ENCODE data around the gene ETV6.

Gene ETV6

DNA sequence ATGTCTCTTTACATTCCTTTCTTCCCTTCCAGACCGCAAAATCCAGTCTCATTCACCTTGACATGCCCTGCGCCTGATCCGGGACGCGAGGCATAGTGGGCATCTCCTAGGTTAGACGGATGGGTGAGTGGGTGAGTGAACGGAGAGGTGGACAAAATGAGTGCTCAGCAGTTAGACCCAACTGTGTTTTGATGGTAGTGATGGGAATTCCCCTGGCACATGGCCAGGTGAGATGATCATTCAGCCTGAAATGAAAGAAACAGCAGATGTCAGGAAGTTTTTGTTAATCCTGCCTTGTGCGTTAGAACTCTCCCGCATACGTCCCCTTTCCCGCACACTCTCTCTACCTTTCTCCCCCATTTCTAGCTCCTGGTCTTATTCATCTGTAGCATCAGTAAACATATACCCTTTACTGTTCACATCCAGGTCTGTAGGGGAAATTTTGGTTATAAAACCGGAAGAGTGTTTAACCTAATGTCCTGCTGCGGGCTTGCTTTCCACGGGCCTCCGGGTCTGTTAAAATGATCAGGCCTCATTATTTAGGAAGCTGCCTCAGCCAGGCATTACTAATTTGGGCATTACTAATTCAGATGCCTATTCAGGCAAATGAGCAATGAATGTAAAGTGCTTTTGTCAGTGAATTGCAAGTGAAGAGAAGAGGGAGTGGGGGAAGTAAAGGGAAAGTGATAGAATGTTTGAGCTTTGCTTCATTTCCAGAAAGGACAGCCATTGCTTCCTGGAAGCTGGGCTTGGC is 172.8 kb downstream of the ETV6 start:
- Histone ChIP-seq H3K4me3 (ENCODE audit: low read length) (peak overlapping the region; percentile 17), H3K9me3 (replicated peaks; ENCODE audit: low read length) (no peaks in the 10 kb centered on the region), H3K9ac (ENCODE audit: low read depth, low read length) (peak overlapping the region; percentile 12), H3K27me3 (ENCODE audit: control insufficient read depth, insufficient read depth, low read length) (no peaks in the 10 kb centered on the region), H3K4me2 (ENCODE audit: low read length) (peak overlapping the region; percentile 51), H3K4me1 (ENCODE audit: control insufficient read depth, insufficient read depth, low read length) (peaks cover 18% of the 10 kb centered on the region), H3K36me3 (ENCODE audit: insufficient read depth, low read length) (no peaks in the 10 kb centered on the region)

DNA sequence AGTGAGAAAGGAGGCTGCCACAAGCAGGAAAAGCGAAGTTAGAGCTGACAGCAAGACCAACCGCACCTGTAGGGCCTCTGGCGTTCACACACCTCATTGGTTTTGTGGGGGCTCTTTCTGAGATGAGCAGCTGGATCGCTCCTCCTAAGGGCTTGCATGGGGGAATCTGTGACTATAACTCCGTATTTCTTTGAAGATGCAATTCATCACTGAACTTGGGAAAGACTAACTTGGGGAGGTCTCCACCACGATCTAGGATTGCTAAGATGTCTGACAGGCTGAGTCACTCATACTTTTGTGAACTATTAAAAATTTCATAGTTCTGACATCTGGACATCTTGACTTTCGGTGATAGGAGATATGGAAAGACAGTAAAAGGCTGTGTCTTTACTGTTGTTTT is 173.6 kb downstream of the ETV6 start:
- Histone ChIP-seq H3K9me3 (replicated peaks; ENCODE audit: low read length) (no peaks in the 10 kb centered on the region), H3K4me1 (ENCODE audit: control insufficient read depth, insufficient read depth, low read length) (peaks cover 18% of the 10 kb centered on the region), H3K4me3 (ENCODE audit: low read length) (peak overlapping the region; percentile 17), H3K4me2 (ENCODE audit: low read length) (peak overlapping the region; percentile 51), H3K9ac (ENCODE audit: low read depth, low read length) (peak overlapping the region; percentile 12), H3K27me3 (ENCODE audit: control insufficient read depth, insufficient read depth, low read length) (no peaks in the 10 kb centered on the region), H3K36me3 (ENCODE audit: insufficient read depth, low read length) (no peaks in the 10 kb centered on the region)

DNA sequence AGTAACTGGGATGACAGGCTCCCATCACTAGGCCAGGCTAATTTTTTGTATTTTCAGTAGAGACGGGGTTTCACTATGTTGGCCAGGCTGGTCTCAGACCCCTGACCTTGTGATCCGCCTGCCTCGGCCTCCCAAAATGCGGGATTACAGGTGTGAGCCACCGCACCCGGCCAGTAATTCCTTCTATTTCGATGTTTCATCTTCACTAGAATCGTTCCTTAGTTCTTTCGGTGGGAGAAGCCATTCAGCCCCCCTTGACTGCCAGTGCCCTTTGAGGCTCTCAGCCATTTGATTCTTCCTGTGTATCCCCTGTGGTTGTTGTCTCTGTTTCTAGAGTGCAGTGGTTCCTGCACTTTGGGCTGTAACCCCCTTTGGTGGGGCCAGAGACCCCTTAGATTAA is 174.1 kb downstream of the ETV6 start:
- Histone ChIP-seq H3K9ac (ENCODE audit: low read depth, low read length) (no peak overlapping the region), H3K36me3 (ENCODE audit: insufficient read depth, low read length) (no peaks in the 10 kb centered on the region), H3K27me3 (ENCODE audit: control insufficient read depth, insufficient read depth, low read length) (no peaks in the 10 kb centered on the region), H3K4me2 (ENCODE audit: low read length) (peak overlapping the region; percentile 6), H3K4me3 (ENCODE audit: low read length) (no peak overlapping the region), H3K9me3 (replicated peaks; ENCODE audit: low read length) (no peaks in the 10 kb centered on the region), H3K4me1 (ENCODE audit: control insufficient read depth, insufficient read depth, low read length) (peaks cover 18% of the 10 kb centered on the region)

DNA sequence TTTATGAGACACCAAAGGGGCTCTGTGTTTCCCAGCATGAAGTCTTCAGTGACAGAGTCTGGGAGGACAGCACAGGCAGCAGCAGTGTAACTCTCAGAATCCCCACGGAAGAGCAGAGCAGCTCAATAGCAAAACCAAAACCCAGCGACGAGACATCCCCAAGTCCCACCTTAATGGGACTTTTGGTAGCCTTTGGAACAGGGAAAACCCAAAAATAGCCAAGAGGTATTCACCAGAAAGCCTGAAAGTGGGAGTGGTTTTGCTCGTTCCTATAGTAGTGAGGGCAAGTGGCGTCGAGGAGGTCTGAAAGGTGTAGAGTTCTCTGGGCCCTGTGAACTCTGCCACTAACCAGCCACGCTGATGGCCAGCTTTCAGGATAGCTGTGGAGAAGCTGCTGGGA is 174.6 kb downstream of the ETV6 start:
- Histone ChIP-seq H3K27me3 (ENCODE audit: control insufficient read depth, insufficient read depth, low read length) (no peaks in the 10 kb centered on the region), H3K9ac (ENCODE audit: low read depth, low read length) (no peak overlapping the region), H3K4me3 (ENCODE audit: low read length) (no peak overlapping the region), H3K4me2 (ENCODE audit: low read length) (no peak overlapping the region), H3K36me3 (ENCODE audit: insufficient read depth, low read length) (no peaks in the 10 kb centered on the region), H3K4me1 (ENCODE audit: control insufficient read depth, insufficient read depth, low read length) (peaks cover 18% of the 10 kb centered on the region), H3K9me3 (replicated peaks; ENCODE audit: low read length) (no peaks in the 10 kb centered on the region)

DNA sequence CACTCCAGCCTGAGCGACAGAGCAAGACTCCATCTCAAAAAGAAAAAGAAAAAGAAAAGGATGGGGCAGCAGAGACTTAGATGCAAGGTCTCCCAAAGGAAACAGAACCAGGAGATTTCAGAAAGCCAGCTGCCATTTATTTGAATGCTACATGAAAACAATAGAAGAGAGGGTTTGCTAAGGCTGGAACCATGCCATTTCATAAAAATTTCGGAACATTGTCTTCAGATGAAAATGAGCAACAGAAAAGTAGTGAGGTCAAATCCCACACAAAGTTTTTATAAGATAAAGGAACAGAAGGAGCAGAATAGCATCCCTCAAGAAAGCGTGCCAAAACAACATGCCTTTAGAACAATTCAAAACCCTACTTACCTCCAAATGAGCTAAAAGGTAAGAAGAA is 175.3 kb downstream of the ETV6 start:
- no peaks in the 10 kb centered on the region for H3K27me3 ChIP-seq (ENCODE audit: control insufficient read depth, insufficient read depth, low read length)
- H3K9me3 ChIP-seq (replicated peaks; ENCODE audit: low read length), result no peaks in the 10 kb centered on the region
- no peaks in the 10 kb centered on the region for H3K36me3 ChIP-seq (ENCODE audit: insufficient read depth, low read length)
- peaks cover 18% of the 10 kb centered on the region for H3K4me1 ChIP-seq (ENCODE audit: control insufficient read depth, insufficient read depth, low read length)
- no peak overlapping the region for H3K9ac ChIP-seq (ENCODE audit: low read depth, low read length)
- no peak overlapping the region for H3K4me3 ChIP-seq (ENCODE audit: low read length)
- H3K4me2 ChIP-seq (ENCODE audit: low read length), result no peak overlapping the region

DNA sequence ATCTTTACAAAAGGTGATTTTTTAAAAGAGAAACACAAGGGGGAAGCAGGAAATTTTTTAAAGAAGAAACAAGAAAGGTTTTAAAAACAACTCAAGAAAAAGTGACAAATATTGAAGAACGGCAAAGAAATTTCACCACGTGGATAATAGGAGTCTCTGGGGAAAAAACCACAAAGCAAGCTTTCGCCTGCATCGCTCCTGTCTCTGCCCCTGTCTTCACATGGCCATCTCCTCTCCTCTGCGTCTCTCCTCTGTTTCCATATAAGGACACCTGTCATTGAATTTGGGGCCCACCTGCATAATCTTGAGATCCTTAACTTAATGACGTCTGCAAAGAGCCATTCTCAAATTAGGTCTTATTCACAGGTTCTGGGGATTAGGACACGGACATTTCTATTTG is 175.8 kb downstream of the ETV6 start:
- Histone ChIP-seq H3K27me3 (ENCODE audit: control insufficient read depth, insufficient read depth, low read length) (no peaks in the 10 kb centered on the region), H3K9me3 (replicated peaks; ENCODE audit: low read length) (no peaks in the 10 kb centered on the region), H3K4me1 (ENCODE audit: control insufficient read depth, insufficient read depth, low read length) (peaks cover 18% of the 10 kb centered on the region), H3K4me3 (ENCODE audit: low read length) (no peak overlapping the region), H3K4me2 (ENCODE audit: low read length) (no peak overlapping the region), H3K9ac (ENCODE audit: low read depth, low read length) (no peak overlapping the region), H3K36me3 (ENCODE audit: insufficient read depth, low read length) (no peaks in the 10 kb centered on the region)

DNA sequence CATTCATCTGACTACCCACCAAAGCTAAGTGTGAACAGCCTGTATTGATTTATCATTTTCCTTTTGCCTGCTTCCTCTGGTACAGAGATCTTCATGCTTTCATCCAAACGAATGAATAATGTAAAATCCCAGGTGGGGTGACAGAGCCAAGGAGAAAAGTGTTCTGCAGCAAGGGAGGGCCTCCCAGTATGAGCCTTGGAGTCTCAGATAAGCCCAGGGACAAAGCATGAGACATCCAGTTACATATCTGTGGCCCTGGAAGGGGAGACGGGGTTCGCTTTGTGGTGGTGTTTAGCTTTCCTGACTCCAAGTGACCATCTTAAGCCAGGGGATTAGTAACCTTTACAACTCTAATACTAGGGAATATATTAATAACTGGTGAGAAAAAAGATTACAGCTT is 177.1 kb downstream of the ETV6 start:
- no peak overlapping the region for H3K4me2 ChIP-seq (ENCODE audit: low read length)
- H3K9me3 ChIP-seq (replicated peaks; ENCODE audit: low read length), result no peaks in the 10 kb centered on the region
- H3K27me3 ChIP-seq (ENCODE audit: control insufficient read depth, insufficient read depth, low read length), result no peaks in the 10 kb centered on the region
- no peak overlapping the region for H3K4me3 ChIP-seq (ENCODE audit: low read length)
- H3K9ac ChIP-seq (ENCODE audit: low read depth, low read length), result no peak overlapping the region
- H3K36me3 ChIP-seq (ENCODE audit: insufficient read depth, low read length), result no peaks in the 10 kb centered on the region
- peaks cover 18% of the 10 kb centered on the region for H3K4me1 ChIP-seq (ENCODE audit: control insufficient read depth, insufficient read depth, low read length)

DNA sequence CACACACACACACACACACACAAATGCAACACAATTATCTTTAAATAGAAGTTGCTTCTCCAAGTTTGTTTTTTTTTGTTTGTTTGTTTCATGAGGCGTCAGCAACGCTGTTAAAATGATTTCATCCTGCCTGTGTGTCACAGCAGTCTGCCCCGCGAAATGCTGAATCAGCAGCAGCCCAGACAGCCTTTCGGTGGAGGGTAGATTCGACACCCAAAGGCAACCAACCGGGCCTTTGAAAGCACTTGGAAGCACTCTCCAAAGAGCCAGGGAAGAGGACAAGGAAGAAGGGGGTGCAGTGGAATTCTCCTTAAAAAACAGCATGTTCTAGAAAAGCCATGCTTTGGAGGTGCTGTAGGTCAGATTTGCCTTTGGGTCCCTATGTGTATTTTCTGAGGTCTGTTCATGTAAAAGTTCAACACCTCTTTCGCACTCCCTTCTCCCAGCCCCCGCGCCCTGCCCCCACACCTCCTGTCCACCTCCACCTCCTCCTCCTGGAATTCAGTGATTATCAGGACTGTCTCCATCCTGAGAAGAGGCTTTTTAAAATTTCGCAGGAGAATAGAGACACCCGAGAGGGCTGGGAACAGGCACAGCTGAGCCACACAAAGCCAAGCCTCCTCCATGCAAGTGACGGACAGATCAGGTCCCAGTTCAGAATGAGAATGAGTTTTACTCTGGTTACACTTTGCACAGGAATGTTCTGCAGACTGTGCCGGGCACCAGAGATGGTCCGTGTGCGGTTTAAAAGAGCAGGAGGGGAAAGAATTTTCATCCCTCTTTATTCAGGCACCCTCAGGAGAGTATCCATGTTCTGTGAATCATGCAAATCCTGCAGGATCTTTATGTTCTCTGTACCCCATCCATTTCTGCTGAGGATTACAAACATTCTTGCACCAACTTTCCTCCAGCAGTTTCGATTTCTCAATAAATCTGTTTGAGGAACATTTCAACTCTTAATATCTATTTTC is 177.9 kb downstream of the ETV6 start:
- Histone ChIP-seq H3K4me3 (ENCODE audit: low read length) (no peak overlapping the region), H3K9ac (ENCODE audit: low read depth, low read length) (no peak overlapping the region), H3K36me3 (ENCODE audit: insufficient read depth, low read length) (no peaks in the 10 kb centered on the region), H3K4me2 (ENCODE audit: low read length) (no peak overlapping the region), H3K27me3 (ENCODE audit: control insufficient read depth, insufficient read depth, low read length) (no peaks in the 10 kb centered on the region), H3K4me1 (ENCODE audit: control insufficient read depth, insufficient read depth, low read length) (peaks cover 12% of the 10 kb centered on the region), H3K9me3 (replicated peaks; ENCODE audit: low read length) (no peaks in the 10 kb centered on the region)

DNA sequence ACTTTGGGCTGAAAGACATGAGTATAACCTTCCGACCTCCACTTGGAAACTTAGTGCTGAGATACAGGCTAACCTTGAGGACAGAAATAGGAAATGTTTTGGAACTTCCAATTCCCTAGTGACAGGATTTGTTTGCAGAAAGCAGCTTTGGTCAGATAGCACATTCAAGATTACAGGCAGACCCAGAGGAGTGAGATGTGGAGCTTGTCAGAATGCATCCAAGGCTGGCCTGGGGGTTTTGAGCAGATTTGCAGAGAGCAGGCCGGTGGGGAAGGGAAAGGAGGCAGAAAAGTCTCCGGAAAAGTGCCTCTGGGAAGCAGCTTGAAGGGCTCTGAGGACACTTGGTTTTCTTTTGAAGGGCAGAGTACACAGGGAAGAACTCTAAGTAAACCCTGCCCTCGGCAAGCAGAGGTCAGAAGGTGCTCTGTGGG is 180.3 kb downstream of the ETV6 start:
- no peak overlapping the region for H3K4me3 ChIP-seq (ENCODE audit: low read length)
- no peaks in the 10 kb centered on the region for H3K27me3 ChIP-seq (ENCODE audit: control insufficient read depth, insufficient read depth, low read length)
- no peaks in the 10 kb centered on the region for H3K36me3 ChIP-seq (ENCODE audit: insufficient read depth, low read length)
- H3K9me3 ChIP-seq (replicated peaks; ENCODE audit: low read length), result no peaks in the 10 kb centered on the region
- H3K4me2 ChIP-seq (ENCODE audit: low read length), result no peak overlapping the region
- H3K4me1 ChIP-seq (ENCODE audit: control insufficient read depth, insufficient read depth, low read length), result peaks cover 11% of the 10 kb centered on the region
- no peak overlapping the region for H3K9ac ChIP-seq (ENCODE audit: low read depth, low read length)

DNA sequence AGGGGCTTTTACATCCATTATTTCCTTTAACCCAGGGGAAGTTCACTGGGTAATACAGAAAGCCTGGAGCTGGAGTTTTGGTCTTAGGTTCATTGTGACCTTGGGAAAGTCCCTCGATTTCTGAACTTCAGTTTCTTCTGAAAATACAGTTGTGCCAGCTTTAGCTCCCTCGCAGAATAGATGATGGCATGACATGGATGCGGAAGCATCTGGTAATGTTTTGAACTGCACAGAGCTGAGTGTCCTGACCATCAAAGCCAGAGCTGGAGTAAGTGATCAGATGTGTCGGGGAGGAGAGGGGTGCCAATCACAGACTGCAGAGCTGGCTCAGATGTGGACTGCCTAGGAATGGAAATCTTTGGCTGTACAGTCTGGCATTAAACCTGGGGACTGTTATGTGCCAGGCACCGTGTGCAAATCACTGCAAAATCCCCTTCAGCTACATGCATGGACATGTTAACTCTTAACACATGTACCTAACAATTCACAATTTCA is 180.9 kb downstream of the ETV6 start:
- Histone ChIP-seq H3K4me1 (ENCODE audit: control insufficient read depth, insufficient read depth, low read length) (peaks cover 15% of the 10 kb centered on the region), H3K4me3 (ENCODE audit: low read length) (no peak overlapping the region), H3K36me3 (ENCODE audit: insufficient read depth, low read length) (no peaks in the 10 kb centered on the region), H3K9ac (ENCODE audit: low read depth, low read length) (no peak overlapping the region), H3K4me2 (ENCODE audit: low read length) (no peak overlapping the region), H3K9me3 (replicated peaks; ENCODE audit: low read length) (no peaks in the 10 kb centered on the region), H3K27me3 (ENCODE audit: control insufficient read depth, insufficient read depth, low read length) (no peaks in the 10 kb centered on the region)

DNA sequence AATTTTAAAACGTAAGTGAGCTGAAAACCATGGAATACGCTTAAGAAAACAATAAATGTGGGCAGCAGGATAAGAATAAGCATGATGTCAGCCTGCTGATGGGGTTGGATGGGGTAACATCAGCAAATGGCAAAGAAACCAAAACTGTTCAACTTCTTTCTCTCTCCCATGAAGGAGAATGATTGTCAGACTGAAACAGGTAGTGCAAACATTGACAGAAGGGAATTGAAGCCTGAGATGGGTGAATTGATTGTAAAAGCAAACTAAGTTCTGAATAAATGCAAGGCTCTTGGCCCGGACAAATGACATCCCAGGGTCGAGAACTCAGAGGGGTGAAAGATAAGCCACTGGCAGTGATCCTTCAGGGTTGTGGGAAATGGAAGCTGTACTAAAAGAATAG is 182.6 kb downstream of the ETV6 start:
- H3K9me3 ChIP-seq (replicated peaks; ENCODE audit: low read length), result no peaks in the 10 kb centered on the region
- no peak overlapping the region for H3K4me2 ChIP-seq (ENCODE audit: low read length)
- H3K27me3 ChIP-seq (ENCODE audit: control insufficient read depth, insufficient read depth, low read length), result no peaks in the 10 kb centered on the region
- peaks cover 15% of the 10 kb centered on the region for H3K4me1 ChIP-seq (ENCODE audit: control insufficient read depth, insufficient read depth, low read length)
- H3K4me3 ChIP-seq (ENCODE audit: low read length), result no peak overlapping the region
- no peak overlapping the region for H3K9ac ChIP-seq (ENCODE audit: low read depth, low read length)
- H3K36me3 ChIP-seq (ENCODE audit: insufficient read depth, low read length), result no peaks in the 10 kb centered on the region

Measured in skeletal muscle satellite cell (primary cell).